Activated CD8-positive, alpha-beta memory T cell treated with anti-CD3 and anti-CD28 coated beads, Interleukin-2, amount 50 U/mL, for 1 hour (primary cell): ENCODE results near the gene NEFH.
"Not testable (repeated sequence)": the region's sequence is repeated elsewhere in the genome, so short reads cannot be mapped to it uniquely, and the experiment has no call there.

Experiments used
- DNase-seq: peaks from one replicate; pipeline ENCODE4 v3.0.0-alpha.2; 2020; ENCODE audit errors: extremely low read depth

NEFH gene

GRCh38 chr22:29479417-29480261 lies at the start of gene NEFH:
Gene NEFH (plus strand): TSS chr22:29480218. CDS start chr22:29480263, 45 bp downstream.
- no peak for DNase-seq

DNA sequence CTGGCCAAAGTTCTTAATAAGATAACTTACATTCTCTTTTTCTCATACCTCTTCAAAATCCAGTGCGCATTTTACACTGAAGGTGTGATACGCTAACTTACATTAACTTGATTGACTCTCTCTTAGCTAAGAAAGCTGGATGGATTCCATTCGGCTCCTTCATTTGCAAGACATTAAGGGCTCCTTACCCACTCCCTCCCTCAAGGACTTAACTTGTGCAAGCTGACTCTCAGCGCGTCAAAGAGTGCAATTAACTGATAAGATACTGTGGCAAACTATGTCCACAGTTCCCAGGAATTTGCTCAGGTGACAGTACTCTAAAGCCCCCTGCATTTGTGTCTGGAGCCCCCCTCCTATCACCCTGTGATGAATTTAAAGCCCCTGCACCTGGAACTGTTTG lies 48.0 kb upstream of the NEFH start:
- DNase-seq: no peak

- no peak for DNase-seq
Observed at GRCh38 chr22:29433856-29434255, 46.2 kb upstream of the NEFH start.

- no peak for DNase-seq
Observed at GRCh38 chr22:29434288-29434687, 45.7 kb upstream of the NEFH start.

- no peak for DNase-seq
Observed at GRCh38 chr22:29435236-29436136, 44.5 kb upstream of the NEFH start.

DNA sequence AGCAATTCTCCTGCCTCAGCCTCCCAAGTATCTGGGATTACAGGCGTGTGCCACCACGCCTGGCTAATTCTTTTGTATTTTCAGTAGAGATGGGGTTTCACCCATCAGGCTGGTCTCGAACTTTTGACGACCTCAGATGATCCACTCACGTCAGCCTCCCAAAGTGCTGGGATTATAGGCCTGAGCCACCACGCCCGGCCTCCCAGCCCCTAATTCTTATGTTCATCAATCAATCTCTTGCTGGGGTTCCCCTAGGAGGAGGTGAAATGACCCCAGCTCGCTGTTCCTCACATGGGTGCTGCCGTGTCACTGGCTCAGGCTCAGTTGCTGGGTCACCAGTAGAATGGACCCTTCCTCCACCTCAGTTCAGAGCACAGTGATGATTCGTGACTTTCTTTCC lies 41.7 kb upstream of the NEFH start, which contains the start of gene RFPL1:
RFPL1 (plus strand) TSS at position 301 of the 400 bp plus-strand sequence.
- DNase-seq: not testable (repeated sequence)

- no peak for DNase-seq
Observed at GRCh38 chr22:29442976-29443375, 37.0 kb upstream of the NEFH start.

DNA sequence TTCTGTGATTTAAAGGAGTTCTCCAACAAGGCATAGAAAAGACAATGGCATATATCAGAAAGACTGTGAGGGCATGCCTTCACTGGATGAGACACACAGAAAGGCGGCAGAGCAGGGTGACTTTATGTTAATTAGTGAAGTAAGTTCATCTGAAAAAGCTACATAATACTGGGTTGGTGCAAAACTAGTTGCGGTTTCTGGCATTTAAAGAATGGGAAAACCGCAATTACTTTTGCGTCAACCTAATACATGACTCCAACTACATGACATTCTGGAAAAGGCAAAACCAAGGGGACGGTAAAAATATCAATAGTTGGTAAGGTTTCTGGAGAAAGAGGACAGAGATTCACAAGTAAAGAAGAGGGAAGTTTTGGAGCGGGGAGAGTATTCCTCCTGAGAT lies 36.6 kb upstream of the NEFH start:
- DNase-seq: no peak

DNA sequence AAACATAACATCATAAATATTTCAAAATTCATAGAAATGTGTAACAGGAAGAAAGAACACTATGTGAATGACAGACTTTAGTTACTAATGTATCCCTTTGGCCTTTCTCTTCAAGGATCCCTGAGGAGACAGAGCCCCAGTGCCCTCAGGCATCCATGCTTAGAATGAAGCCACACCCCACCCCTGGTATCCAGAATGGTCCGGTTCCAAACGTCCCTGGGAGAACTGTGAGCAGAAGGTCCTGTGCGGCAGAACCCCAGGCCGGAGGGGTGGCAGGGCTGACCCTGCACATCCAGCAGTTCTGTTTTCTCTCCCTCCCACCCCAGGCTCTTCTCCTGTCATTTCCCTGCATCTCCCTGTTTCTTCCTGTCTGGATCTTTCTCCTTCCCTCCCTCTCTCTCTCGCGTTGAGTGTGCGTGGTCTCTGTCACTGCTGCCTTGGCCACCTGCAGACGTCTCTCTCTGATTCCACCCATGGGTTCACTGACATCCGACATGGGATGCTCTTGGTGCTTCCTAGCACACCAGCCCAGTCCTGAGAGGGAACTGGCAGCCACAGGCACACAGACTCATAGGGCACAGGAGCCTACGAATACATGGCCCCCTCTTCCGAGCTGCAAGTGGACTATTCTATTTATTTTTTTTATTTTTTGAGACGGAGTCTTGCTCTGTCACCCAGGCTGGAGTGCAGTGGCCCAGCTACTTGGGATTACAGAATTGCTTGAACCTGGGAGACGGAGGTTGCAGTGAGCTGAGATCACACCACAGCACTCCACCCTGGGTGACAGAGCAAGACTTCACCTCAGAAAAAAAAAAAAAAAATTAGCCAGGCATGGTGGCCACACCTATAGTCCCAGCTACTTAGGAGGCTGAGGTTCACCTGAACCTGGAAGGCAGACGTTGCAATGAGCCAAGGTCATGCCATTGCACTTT lies 35.9 kb upstream of the NEFH start:
- no peak for DNase-seq

GRCh38 chr22:29445508-29445907 lies 34.5 kb upstream of the NEFH start:
- no peak for DNase-seq

GRCh38 chr22:29447906-29448305 lies 32.1 kb upstream of the NEFH start:
- no peak for DNase-seq

DNA sequence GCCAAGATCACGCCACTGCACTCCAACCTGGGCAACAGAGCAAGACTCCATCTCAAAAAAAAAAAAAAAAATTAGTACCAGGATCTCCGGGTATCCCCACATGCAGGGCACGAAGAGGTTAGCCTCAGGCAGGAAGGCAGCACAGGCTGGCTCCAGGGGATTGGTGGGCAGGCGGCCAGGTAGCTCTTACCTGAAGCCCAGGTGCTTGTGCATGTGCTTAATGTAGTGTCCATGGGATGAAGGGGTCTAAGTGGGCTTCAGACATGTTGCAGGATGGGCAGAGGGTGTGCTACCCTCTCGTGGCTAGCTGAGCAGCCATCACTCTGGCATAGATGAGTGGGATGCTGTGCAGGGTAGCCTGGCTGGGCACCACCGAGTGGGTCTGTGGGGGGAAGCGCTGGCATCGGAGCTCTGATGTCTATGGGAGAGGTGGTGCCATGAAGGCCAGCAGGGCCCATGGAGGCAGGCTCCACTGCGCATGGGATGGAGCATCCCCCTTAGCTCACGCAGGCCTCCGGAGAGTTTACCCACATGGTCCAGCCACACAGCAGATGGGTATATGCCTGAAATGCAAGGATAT lies 30.6 kb upstream of the NEFH start:
- no peak for DNase-seq

DNA sequence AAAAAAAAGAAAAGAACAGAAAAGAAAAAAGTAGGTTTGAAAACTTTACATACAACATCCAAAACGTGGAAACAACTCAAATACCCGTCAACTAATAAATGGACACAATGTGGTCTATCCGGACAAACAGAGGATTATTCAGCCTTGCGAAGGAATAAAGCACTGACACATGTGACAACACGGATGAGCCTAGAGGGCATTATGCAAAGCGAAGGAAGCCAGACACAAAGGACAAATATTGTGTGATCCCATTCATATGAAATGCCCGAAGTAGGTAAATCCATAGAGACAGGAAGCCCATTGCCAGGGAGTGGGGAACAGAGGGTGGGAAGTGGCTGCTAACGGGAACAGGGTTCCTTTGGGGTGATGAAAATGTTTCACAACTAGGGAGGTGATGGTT lies 29.8 kb upstream of the NEFH start:
- no peak for DNase-seq

- DNase-seq: no peak
Observed at GRCh38 chr22:29451863-29452262, 28.2 kb upstream of the NEFH start.

DNA sequence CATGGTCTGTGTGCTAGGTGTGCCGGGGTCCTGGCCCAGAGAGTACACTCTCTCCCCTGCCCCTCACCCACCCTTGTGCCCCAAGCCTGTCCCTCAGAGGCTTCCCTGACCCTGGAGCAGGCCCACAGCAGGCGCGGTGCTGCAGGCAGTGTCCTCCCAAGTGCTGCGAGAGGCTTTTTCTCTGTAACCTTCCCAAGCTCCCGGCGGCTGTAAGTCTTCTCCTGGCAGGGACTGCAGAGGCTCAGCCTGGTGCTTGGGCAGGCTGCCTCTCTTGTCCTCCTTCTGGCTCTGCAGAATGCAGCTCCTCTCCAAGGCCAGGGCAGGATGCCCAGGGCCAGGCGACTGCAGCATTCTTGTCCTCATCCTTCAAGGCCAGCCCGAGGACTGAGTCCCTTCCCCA lies 25.7 kb upstream of the NEFH start:
- no peak for DNase-seq

DNA sequence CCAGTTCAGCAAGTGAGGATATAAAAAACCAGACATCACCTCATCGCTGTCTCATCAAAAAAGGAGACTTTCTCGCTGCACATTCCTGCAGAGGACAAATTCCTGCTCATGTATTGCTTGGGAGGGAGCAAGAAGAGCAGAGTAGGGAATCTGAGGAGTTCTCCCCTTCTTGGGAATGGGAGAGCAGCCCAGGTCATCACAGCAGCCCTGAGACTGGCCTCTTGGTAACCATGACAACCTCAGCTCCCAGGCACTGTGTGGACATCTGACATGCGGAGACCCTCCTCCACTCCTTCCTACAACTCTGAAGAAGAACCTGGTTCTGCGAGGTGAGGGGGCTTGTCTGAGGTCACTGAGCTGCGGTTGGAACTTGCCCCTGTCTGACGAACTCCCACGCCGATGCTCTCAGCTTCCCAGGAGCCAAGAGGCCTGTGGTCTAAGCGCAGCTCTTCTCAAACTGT lies 23.8 kb upstream of the NEFH start:
- no peak for DNase-seq

DNA sequence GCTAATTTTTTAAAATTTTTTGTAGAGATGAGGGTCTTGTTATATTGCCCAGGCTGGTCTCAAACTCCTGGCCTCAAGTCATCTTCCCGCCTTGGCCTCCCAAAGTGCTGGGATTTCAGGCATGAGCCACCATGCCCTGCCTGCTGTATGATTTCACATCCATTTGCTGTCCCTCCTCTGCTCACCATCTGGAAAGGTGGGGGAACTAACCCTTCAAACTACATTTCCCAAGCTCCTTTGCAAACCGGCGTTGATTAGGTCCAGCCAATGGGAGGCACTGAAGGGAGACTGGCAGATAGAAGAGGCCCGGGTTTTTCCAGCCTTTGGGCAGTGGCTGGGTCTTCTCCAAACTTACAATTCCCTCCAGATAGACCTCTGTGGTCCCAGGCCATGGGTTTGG lies 22.3 kb upstream of the NEFH start:
- DNase-seq: no peak

DNA sequence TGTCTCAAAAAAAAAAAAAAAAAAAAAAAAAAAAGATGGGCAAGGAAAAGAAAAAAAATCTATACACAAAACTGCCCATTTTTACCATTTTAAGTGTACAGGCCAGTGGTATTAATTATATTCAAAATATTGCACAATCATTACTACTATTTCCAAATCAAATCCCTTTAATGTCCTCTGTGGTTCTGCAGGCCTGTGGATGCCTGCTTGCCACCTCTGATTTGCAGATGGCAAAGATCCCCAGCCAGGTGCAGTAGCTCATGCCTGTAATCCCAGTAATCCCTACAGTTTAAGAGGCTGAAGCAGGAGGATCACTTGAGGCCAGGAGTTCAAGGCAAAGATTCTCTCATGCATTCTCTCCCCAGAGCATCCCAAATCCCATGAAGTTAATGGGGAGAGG lies 21.5 kb upstream of the NEFH start:
- DNase-seq: no peak

DNA sequence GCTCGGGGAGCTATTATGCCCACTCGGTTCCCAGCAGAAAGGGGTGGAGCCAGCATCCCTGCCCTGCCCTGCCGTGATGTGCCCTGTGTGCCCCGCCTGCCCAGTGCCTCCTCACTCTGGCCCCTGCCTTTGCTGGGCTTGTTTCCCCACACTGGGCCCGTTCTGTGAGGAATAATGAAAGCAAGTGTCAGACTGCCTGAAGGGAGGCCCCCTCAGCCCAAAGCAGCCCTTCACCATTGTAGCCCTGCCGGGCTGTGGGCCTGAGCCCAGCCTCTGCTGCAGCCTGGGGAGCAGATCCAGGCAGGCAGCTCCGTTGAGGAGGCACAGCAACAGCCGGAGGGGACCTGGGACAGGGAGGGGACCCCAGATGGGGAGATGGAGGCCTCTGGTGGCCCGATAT lies 20.2 kb upstream of the NEFH start:
- DNase-seq: no peak

DNA sequence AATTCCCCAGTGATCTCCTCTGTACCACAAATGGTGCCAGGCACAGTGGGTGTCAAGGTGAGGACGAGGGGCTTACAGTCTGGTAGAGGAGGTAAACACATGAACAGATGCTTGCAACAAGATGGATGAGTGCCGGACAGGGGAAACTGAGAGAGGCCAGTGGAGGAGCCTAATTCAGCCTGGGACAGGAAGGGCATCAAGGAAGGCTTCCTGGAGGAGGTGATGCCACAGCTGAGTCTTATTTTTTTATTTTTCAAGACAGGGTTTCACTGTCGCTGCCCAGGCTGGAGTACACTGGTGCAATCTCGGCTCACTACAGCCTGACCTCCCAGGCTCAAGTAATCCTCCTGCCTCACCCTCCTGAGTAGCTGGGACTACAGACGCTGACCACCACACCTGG lies 18.8 kb upstream of the NEFH start:
- no peak for DNase-seq

DNA sequence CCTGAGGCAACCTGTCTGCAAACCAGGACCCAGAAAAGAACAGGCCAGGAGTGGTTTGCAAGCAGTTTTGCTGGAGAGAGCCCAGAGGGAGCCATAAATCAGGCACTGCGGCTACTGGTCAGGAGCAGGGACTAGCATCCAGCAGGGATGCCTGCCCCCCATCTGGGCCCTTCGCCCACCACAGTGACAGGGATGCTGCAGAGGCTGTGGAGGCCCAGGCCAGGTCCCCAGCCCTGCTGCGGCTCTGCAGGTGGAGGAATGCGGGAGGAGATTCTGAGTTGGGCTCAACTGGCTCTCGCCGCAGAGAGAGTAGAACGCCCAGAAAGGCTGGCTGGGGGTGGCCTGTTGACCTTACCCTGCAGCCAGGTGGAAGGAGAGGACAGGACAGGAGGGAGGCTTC lies 16.4 kb upstream of the NEFH start:
- DNase-seq: no peak
